Left ventricle myocardium inferior (tissue), 1 donor: Measurements from ENCODE around the gene MFSD12. TPM values are rescaled to one million over a fixed set of nuclear protein-coding genes. Genes with fewer than 3 reads are reported as not detected.
A peak's percentile ranks its signal among the peaks of the same experiment; 100 is the strongest.

Experiments used
- DNase-seq: peaks from one replicate; pipeline ENCODE4 v3.0.0-alpha.2; 2020
- H3K27ac ChIP-seq: fragments of 200-600 bp; replicated peaks from 2 replicates; pipeline ENCODE4 v1.8.0; 2021
- H3K27me3 ChIP-seq: fragments of 200-600 bp; 2 replicates; pipeline ENCODE4 v1.8.0; 2021; ENCODE audit warnings: low read depth
- H3K36me3 ChIP-seq: fragments of 200-600 bp; 2 replicates; pipeline ENCODE4 v1.8.0; 2021
- H3K4me1 ChIP-seq: fragments of 200-600 bp; 2 replicates; pipeline ENCODE4 v1.8.0; 2021
- H3K4me3 ChIP-seq: fragments of 200-600 bp; 2 replicates; pipeline ENCODE4 v1.8.0; 2021; ENCODE audit warnings: mild to moderate bottlenecking, moderate library complexity
- H3K9me3 ChIP-seq: fragments of 200-600 bp; replicated peaks from 2 replicates; pipeline ENCODE4 v1.8.0; 2021
- CTCF ChIP-seq: fragments of 200-600 bp; IDR thresholded peaks from 2 replicates; pipeline ENCODE4 v1.8.0; 2021; ENCODE audit warnings: antibody characterized with exemption, mild to moderate bottlenecking, borderline replicate concordance
- intact Hi-C: fragments of 100-400 bp; cut with micrococcal nuclease; formaldehyde crosslinking; loops from one replicate; pipeline ENCODE4 v1.11.0; 2022
- total RNA-seq: library from RNA; stranded (reverse); fragmentation: NEBNext Ultra II Directional; extraction: Animal tissue kit (Norgen Biotek cat#: 25700); gene quantifications from one replicate; pipeline ENCODE4 v1.2.1, GENCODE V29; 2021
- donor health status: DM: no; HTN: yes; CAD: no; lungs with severe emphysema.

MFSD12 gene
- total RNA-seq, 1 donor from 2014 or later = 23.5 TPM

GRCh38 chr19:3575260-3575741 is 17.9 kb upstream of the MFSD12 start:
- H3K9me3 ChIP-seq = no peaks in the 10 kb centered on the region
- TF ChIP-seq CTCF = no peak
- H3K36me3 ChIP-seq = peaks cover 2% of the 10 kb centered on the region
- no peaks in the 10 kb centered on the region for H3K27me3 ChIP-seq
- H3K4me1 ChIP-seq = peaks cover 34% of the 10 kb centered on the region
- intact Hi-C loops = no loop called here
- DNase-seq = no peak
- no peak overlapping the region for H3K4me3 ChIP-seq
- no peak overlapping the region for H3K27ac ChIP-seq

GRCh38 chr19:3573858-3574637 is 16.7 kb upstream of the MFSD12 start:
- TF ChIP-seq CTCF = no peak
- Histone ChIP-seq H3K9me3 (no peaks in the 10 kb centered on the region), H3K27me3 (no peaks in the 10 kb centered on the region), H3K27ac (no peak overlapping the region), H3K36me3 (peaks cover 2% of the 10 kb centered on the region), H3K4me1 (peaks cover 34% of the 10 kb centered on the region), H3K4me3 (peak overlapping the region; percentile 100)
- DNase-seq = peak; percentile 77
- intact Hi-C loops = no loop called here

DNA sequence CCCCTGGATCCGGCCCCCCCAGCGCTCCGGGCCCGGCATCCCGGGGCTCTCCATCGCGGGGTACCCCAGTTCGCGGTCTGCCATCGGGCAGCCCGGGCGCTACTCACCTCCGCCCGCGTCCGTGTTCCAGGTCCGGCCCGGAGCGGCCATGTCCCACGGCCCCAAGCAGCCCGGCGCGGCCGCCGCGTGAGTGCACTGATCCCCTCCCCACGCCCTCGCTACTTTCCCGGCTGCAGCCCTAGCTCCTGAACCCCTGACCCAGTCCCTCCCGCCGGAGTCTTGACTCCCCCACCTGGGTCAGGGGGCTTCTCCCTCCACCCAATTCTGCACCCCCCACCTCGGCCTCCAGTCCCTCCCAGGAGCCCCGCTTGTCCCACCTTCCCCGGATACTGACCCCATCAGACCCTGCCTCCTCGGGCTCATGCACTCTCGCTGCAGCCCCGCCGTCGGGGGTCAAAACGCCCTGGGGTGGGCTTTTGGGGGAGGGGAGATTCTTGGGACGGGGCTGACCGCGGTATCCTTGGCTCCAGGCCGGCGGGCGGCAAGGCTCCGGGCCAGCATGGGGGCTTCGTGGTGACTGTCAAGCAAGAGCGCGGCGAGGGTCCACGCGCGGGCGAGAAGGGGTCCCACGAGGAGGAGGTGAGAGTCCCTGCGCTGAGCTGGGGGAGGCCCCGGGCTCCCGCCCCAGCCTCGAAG is 15.9 kb upstream of the MFSD12 start:
- no peak for DNase-seq
- Histone ChIP-seq H3K9me3 (no peaks in the 10 kb centered on the region), H3K36me3 (peaks cover 2% of the 10 kb centered on the region), H3K27ac (peak overlapping the region; percentile 82), H3K4me3 (peak overlapping the region; percentile 100), H3K4me1 (peaks cover 34% of the 10 kb centered on the region), H3K27me3 (no peaks in the 10 kb centered on the region)
- intact Hi-C loops = no loop called here
- TF ChIP-seq CTCF = no peak

DNA sequence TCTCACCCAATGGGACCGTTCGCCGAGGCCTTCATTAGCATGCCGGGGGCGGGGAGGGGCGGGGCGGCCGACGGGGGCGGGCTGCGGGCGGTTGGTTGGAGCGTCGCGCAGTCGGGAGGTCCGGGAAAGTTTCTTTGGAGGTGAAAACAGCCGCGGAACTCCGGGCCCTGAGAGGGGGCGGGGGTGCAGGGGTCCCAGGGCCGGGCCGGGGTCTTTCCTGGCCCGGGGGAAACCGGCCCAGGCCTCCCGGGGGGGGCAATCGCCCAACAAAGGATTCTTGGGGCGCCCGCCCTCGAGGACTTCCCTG is 15.4 kb upstream of the MFSD12 start, which contains the start of gene HMG20B:
Gene HMG20B, plus strand, starts transcription at position 90 of the 307 bp plus-strand sequence. CDS start 366 bp downstream, outside the sequence.
- Histone ChIP-seq H3K9me3 (no peaks in the 10 kb centered on the region), H3K4me3 (peak within 1 kb of the TSS; percentile 100), H3K27ac (peak within 1 kb of the TSS; percentile 82), H3K4me1 (peaks cover 34% of the 10 kb centered on the region), H3K27me3 (no peaks in the 10 kb centered on the region), H3K36me3 (peaks cover 2% of the 10 kb centered on the region)
- DNase-seq = no peak
- TF ChIP-seq CTCF = no peak
- intact Hi-C loops = no loop called here

GRCh38 chr19:3572132-3572854 is 14.9 kb upstream of the MFSD12 start:
- TF ChIP-seq CTCF = no peak
- peak overlapping the region; percentile 82 for H3K27ac ChIP-seq
- DNase-seq = peak; percentile 100
- peak overlapping the region; percentile 100 for H3K4me3 ChIP-seq
- H3K27me3 ChIP-seq = no peaks in the 10 kb centered on the region
- H3K9me3 ChIP-seq = no peaks in the 10 kb centered on the region
- H3K4me1 ChIP-seq = peaks cover 34% of the 10 kb centered on the region
- peaks cover 2% of the 10 kb centered on the region for H3K36me3 ChIP-seq
- intact Hi-C loops = no loop called here
